Measurements from ENCODE around the gene PRSS22. TPM values are rescaled to one million over a fixed set of nuclear protein-coding genes. Genes with fewer than 3 reads are reported as not detected.
A peak's percentile ranks its signal among the peaks of the same experiment; 100 is the strongest.

PRSS22 gene
- total RNA-seq, 2 donors from 2014 or later: 0.34 TPM; not detected in 1

DNA sequence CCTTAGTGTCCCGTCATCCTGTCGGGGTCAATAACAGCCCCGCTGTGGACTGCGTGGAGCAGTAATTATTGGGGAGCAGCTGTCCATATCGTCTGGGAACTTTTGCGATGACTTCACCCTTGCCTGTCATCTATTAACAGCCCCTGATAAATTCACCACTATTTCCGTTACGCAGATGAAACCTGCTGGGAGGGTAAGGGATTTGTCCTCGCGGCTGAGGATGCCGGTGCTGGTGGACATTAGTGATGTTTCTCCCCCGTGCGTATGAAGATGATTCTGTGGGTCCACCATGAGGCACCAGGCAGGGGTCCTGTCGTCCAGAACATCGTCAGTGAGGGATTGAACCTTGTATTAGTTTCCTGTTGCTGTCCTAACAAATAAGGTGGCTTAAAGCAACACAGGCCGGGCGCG lies 26.1 kb upstream of the PRSS22 start:
- Mint-ChIP-seq H3K9me3 (peaks cover 0 to 4% of the 10 kb centered on the region in 2 donors), H3K36me3 (no peaks in the 10 kb centered on the region), H3K27ac (peak overlapping the region; percentile 51 to 87)
- DNase-seq (ENCODE audit: low spot score in 2 of 2) (no peak), ATAC-seq (no peak)

DNA sequence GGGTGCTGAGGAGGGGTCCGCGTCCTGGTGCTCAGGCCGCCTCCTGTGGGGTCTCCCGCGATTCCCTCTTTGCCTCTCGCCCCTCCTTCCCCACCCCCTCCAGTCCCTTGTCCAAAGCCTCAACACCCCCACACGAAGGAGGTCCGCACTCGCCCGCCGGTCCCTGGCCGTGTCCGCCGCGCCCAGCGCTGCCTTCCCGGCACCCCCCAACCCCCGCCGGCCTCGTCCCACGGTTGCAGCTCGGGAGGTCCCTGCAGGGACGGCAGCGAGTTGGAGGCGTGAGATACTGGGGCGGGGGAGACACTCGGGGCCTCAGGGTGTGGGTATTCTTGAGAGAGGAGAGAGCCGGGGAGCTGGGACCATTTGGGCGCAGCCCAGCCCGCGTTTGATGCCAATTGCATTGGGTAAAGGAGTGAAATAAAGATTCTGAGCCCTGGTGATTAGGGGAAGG lies 25.5 kb upstream of the PRSS22 start:
- peak in 1 of 2 donors; percentile 21 for DNase-seq (ENCODE audit: low spot score in 2 of 2)
- peak overlapping the region; percentile 51 to 87 for H3K27ac Mint-ChIP-seq
- no peak for ATAC-seq
- no peaks in the 10 kb centered on the region for H3K36me3 Mint-ChIP-seq
- H3K9me3 Mint-ChIP-seq: peaks cover 0 to 4% of the 10 kb centered on the region in 2 donors

DNA sequence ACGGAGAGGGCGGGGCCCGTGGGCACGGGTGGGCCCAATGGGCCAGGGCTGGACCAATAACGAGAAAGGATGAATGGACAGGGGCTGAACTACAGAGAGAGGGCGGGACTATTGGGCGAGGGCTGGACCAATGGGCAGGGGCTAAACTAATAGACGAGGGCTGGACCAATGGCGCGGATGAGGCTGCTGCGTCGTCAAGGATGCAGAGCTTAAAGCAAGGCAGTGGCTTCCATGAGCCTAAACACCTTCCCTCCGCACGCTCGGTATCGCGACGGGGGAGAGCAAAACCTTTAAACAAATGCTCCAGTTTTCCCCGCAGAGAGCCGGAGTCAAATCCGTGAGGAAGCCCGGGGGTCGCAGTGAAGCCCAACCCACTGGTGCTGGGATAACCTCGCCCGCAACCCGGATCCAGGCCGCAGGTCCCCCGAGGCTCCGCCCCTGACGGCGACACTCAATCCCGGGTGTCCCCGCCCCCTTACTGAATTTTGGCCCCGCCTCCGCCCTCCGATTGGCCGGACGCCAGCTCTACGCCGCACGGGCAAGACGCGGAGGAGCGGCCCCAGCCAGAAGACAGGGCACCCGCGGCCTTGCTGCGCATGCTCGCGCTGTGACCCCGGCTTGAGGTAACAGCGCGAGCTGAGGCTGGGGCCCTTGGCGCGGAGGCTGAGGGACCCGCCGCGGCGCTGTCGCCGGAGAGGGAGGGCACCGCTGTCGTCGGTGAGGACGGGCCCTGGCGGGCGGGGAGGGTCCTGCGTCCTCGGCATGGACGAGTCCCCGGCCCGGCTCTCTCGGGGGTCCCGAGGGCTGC lies 24.9 kb upstream of the PRSS22 start, which contains the start of gene FLYWCH2:
Gene FLYWCH2, plus strand, starts transcription at position 566 of the 808 bp plus-strand sequence. CDS start 13,235 bp downstream, outside the sequence.
- ATAC-seq (peak; percentile 93 to 94), DNase-seq (ENCODE audit: low spot score in 2 of 2) (peak; percentile 99 to 100)
- Mint-ChIP-seq H3K27ac (peak within 1 kb of the TSS; percentile 87 to 93), H3K36me3 (no peaks in the 10 kb centered on the region), H3K9me3 (peaks cover 0 to 4% of the 10 kb centered on the region in 2 donors)

GRCh38 chr16:2881783-2882649 lies 24.0 kb upstream of the PRSS22 start:
- DNase-seq (ENCODE audit: low spot score in 2 of 2): peak in 1 of 2 donors; percentile 27
- Mint-ChIP-seq H3K27ac (peak overlapping the region; percentile 87 to 93), H3K36me3 (no peaks in the 10 kb centered on the region), H3K9me3 (peaks cover 0 to 4% of the 10 kb centered on the region in 2 donors)
- ATAC-seq: peak; percentile 4

GRCh38 chr16:2879854-2880508 lies 22.0 kb upstream of the PRSS22 start:
- Mint-ChIP-seq H3K36me3 (no peaks in the 10 kb centered on the region), H3K9me3 (peaks cover 0 to 4% of the 10 kb centered on the region in 2 donors), H3K27ac (no peak overlapping the region)
- no peak for ATAC-seq
- DNase-seq (ENCODE audit: low spot score in 2 of 2): no peak

DNA sequence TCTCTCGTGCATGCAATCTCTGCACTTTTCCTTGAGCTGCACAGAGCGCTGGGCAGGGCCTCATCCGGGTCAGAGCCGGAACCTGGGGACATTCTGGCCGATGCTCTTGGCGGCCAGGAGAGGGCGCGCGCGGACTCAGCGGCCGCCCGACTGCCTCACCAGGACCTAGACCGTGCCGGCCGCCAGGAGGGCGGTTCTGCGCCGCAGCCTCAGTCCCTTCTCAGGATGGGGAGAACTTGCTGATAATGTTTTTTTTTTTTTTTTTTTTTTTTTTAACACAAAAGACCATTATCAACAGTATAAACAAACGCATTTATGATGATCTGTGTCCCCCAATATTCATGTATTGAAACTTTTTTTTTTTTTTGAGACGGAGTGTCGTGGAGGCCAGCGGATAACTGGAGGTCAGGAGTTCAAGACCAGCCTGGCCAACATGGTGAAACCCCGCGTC lies 17.0 kb upstream of the PRSS22 start:
- DNase-seq (ENCODE audit: low spot score in 2 of 2) (peak; percentile 71 to 72), ATAC-seq (peak; percentile 100)
- Mint-ChIP-seq H3K27ac (no peak overlapping the region), H3K36me3 (no peaks in the 10 kb centered on the region), H3K9me3 (peaks cover 0 to 3% of the 10 kb centered on the region in 2 donors)

DNA sequence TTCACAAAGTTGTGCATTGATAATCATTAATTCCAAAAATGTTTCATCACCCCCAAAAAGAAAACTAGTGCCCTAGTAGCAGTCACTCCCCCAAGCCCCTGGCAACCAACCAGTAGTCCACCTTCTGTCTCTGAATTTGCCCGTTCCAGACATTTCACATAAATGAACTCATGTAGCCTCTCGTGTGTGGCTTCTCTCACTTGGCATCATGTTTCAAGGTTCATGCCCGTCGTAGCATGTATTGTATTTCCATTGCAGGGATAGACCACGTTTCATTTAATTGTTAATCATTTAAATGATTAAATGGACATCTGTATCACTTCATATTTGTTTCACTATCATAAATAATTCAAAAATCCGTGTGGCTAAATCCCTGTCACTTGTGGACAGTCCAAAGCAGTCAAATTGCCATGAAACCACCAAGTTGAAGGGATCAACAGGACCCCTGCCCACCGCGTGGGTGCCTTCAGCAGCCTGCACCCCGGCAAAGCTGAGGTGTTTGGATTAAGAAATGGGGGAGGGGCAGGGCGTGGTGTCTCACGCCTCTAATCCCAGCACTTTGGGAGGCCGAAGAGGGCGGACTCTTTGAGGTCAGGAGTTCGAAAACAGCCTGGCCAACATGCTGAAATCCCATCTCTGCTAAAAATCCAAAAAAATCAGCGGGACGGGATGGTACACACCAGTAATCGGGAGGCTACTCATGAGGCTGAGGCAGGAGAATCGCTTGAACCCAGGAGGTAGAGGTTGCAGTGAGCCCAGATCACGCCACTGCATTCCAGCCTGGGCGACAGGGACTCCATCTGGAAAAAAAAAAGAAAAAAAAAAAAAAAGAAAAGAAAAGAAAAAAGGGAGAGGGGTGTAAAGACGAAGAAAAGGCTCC lies 16.3 kb upstream of the PRSS22 start:
- no peak overlapping the region for H3K27ac Mint-ChIP-seq
- H3K9me3 Mint-ChIP-seq: no peaks in the 10 kb centered on the region
- H3K36me3 Mint-ChIP-seq: no peaks in the 10 kb centered on the region
- DNase-seq (ENCODE audit: low spot score in 2 of 2) (no peak), ATAC-seq (no peak)

- DNase-seq (ENCODE audit: low spot score in 2 of 2): no peak
- no peaks in the 10 kb centered on the region for H3K9me3 Mint-ChIP-seq
Measured at GRCh38 chr16:2871926-2872325, 14.0 kb upstream of the PRSS22 start.

DNA sequence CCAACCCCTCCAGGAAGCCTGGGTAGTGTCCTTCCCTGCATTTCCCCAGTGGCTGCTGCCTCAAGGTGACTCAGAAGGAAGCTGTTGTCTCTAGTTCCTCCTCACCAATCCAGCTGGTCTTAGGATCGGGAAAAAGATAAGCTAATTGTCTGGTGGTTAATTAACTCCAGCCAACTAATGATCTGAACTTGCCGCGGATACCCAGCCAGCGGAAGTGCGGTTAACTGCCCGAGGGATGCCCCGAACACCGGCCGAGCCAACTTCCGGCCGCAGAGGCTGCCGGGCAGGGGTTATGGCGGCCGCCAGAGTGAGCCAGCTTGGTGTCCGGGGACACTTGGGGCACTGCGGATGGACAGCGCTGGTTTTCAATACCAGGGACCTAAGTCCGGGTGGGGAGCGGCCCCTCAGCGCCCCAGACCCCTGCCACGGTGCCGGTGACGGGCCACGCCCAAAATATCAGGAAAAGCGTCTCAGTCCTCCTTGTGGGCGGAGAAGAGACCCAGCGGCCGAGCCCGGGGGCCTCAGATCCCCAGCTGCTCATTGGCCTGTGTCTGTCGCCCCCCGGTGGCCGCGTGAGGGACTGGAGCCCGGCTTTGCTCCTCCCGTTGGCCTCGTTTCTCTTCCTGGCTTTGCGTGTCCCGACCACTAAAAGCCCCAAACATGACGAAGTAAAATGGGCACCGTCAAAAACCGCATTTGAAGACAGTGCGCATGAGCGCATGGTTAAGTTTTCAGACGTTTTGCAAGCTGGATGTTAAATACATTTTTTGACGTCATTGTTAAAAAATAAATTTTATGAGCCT lies 10.2 kb upstream of the PRSS22 start:
- ATAC-seq (peak; percentile 90 to 96), DNase-seq (ENCODE audit: low spot score in 2 of 2) (peak; percentile 97 to 99)
- H3K27ac Mint-ChIP-seq: peak overlapping the region; percentile 87 to 95
- no peaks in the 10 kb centered on the region for H3K9me3 Mint-ChIP-seq
- no peaks in the 10 kb centered on the region for H3K36me3 Mint-ChIP-seq

More at GRCh38 chr16:2871926-2872325, 14.0 kb upstream of the PRSS22 start:
- no peak for ATAC-seq
- Mint-ChIP-seq H3K36me3 (no peaks in the 10 kb centered on the region), H3K27ac (no peak overlapping the region)

GRCh38 chr16:2867661-2867986 lies 9.7 kb upstream of the PRSS22 start:
- ATAC-seq (no peak), DNase-seq (ENCODE audit: low spot score in 2 of 2) (no peak)
- Mint-ChIP-seq H3K27ac (peak overlapping the region; percentile 87 to 95), H3K9me3 (no peaks in the 10 kb centered on the region), H3K36me3 (no peaks in the 10 kb centered on the region)

GRCh38 chr16:2866431-2866830 lies 8.5 kb upstream of the PRSS22 start:
- peak in 1 of 2 donors; percentile 54 for ATAC-seq
- H3K36me3 Mint-ChIP-seq: no peaks in the 10 kb centered on the region
- DNase-seq (ENCODE audit: low spot score in 2 of 2): no peak
- peak overlapping the region in 1 of 2 donors; percentile 16 for H3K27ac Mint-ChIP-seq
- H3K9me3 Mint-ChIP-seq: no peaks in the 10 kb centered on the region

DNA sequence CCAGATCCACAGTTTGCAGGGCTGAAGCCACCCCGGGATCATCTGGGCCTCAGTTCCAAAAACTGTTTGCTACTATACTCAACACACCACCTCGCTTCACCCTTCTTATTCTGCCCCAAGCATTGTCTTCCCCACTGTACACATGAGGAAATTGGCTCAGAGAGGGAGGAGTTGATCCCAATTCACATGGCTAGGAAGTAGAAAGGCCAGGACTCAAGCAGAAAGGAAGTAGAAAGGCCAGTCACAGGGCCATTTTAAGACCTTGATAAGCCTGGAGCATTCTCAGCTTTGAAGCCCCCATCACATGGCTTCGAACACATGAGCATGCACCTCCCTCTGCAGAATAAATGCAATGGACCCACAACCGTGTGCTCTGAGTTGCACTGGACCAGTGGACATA lies 7.7 kb upstream of the PRSS22 start:
- H3K36me3 Mint-ChIP-seq: no peaks in the 10 kb centered on the region
- ATAC-seq: no peak

DNA sequence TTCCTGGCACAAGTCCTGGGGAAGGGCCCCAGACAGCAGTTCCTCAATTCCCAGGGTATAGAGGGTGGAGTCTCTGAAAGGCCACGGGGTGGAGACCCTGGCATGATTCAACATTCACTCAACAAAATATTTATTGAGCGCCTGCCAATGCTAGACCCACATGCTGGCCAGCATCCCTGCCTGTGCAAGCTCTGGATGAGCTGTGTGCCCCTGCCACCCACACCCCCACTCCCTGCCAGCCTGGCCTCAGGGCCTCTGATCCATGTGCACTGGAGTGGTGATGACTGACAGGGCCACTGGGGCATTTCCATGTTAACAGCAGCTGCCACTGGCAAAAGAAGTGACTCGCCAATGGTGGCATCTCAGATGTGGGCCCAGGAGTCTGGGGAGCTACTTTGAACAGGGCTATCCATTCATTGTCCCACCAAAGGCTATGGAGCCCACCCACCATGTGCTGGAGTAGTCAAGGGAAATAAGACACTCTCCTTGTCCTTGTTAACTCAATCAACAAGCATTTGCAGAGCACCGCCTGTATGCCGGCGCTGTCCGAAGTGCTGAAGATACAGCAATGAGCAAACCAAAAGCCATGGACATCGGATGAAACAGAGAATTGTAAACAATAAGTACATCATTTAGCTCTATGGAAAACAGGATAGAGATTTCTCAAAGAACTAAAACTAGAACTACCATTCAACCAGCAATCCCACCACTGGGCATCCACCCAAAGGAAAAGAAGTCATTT lies 3.0 kb upstream of the PRSS22 start:
- no peak for ATAC-seq
- Mint-ChIP-seq H3K36me3 (no peaks in the 10 kb centered on the region), H3K9me3 (peaks cover 0 to 5% of the 10 kb centered on the region in 2 donors), H3K27ac (no peak overlapping the region)
- no peak for DNase-seq (ENCODE audit: low spot score in 2 of 2)

More for the DNA sequence above, 7.7 kb upstream of the PRSS22 start:
- no peak overlapping the region for H3K27ac Mint-ChIP-seq
- H3K9me3 Mint-ChIP-seq: no peaks in the 10 kb centered on the region
- DNase-seq (ENCODE audit: low spot score in 2 of 2): no peak

DNA sequence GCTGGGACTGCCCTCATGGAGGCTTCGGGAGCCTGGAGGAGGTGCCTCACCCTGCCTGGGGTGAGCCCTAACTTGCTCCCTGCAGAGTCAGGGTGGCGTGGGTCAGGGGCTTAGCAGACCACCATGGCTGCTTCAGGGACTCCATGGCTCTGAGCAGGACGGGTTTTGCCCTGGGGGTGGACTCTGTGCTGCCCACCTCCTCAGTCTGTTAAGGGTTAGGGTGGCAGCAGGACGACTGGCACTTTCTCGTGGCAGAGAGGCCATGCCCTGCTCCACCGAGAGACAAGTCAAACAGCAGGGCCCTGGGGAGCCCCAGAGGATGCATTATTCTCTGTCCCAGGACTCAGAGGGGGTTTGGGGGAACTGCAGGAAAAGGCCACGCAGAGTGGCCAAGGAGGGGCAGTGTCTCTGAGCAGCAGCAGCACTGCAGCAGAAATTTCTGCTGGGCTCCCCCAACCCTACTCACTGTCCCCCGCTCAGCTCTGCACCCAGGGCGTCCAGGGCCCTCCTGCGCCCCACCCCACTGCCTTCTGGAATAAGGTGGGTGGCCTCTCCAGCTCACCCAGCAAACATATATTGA lies 1.8 kb upstream of the PRSS22 start:
- no peak for ATAC-seq
- peaks cover 1 to 7% of the 10 kb centered on the region in 2 donors for H3K36me3 Mint-ChIP-seq
- H3K27ac Mint-ChIP-seq: no peak overlapping the region
- peaks cover under 1 to 6% of the 10 kb centered on the region in 2 donors for H3K9me3 Mint-ChIP-seq
- DNase-seq (ENCODE audit: low spot score in 2 of 2): no peak

Measured in activated naive CD4-positive, alpha-beta T cell treated with anti-CD3 and anti-CD28 coated beads, Interleukin-2, amount 50 U/mL, for 72 hours (primary cell).